Rectal smooth muscle tissue (tissue), 1 donor: ENCODE measurements around the gene PIK3R4.

Source experiments
- H3K27ac ChIP-seq: one replicate; pipeline ENCODE4 v1.7.0; 2013; ENCODE audit warnings: low read depth, low read length, inconsistent platforms
- H3K27me3 ChIP-seq: one replicate; pipeline ENCODE4 v1.7.0; 2013; ENCODE audit warnings: low read length; ENCODE audit not compliant: control insufficient read depth, insufficient read depth
- H3K36me3 ChIP-seq: one replicate; pipeline ENCODE4 v1.7.0; 2013; ENCODE audit warnings: low read length; ENCODE audit not compliant: control insufficient read depth, insufficient read depth
- H3K4me1 ChIP-seq: one replicate; pipeline ENCODE4 v1.7.0; 2013; ENCODE audit warnings: low read length; ENCODE audit not compliant: control insufficient read depth, insufficient read depth
- H3K4me3 ChIP-seq: one replicate; pipeline ENCODE4 v1.7.0; 2013; ENCODE audit warnings: low read length
- H3K9ac ChIP-seq: one replicate; pipeline ENCODE4 v1.7.0; 2013; ENCODE audit warnings: low read length

PIK3R4 gene

GRCh38 chr3:130645261-130645660 is 101.4 kb downstream of the PIK3R4 start:
- H3K9ac ChIP-seq: no peak overlapping the region
- no peaks in the 10 kb centered on the region for H3K27me3 ChIP-seq
- no peak overlapping the region for H3K27ac ChIP-seq
- H3K4me3 ChIP-seq: no peak overlapping the region
- H3K4me1 ChIP-seq: no peaks in the 10 kb centered on the region
- no peaks in the 10 kb centered on the region for H3K36me3 ChIP-seq

- Histone ChIP-seq H3K27ac (no peak overlapping the region), H3K4me1 (no peaks in the 10 kb centered on the region)
Measured at GRCh38 chr3:130644628-130645253, 101.9 kb downstream of the PIK3R4 start.

DNA sequence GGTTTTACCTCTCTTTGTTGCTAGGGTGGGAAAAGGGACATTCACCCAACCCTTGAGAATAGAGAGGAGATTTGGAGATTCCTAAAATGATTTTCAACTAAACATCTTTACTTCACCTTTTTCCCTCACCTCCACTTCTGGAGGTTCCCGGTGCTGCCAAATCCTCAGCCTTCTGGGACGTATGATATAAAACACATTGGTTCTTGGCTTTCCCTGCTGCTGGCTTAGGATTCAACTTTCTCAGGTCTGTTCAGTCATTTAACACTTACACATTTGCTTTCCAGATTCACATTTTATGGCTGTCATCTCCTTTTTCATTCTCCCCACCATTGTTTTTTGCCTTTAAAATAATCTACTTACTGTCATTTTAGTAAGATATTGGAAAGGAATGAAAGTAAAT is 106.6 kb downstream of the PIK3R4 start:
- no peak overlapping the region for H3K27ac ChIP-seq
- H3K27me3 ChIP-seq: no peaks in the 10 kb centered on the region
- no peaks in the 10 kb centered on the region for H3K4me1 ChIP-seq
- H3K36me3 ChIP-seq: no peaks in the 10 kb centered on the region
- H3K9ac ChIP-seq: no peak overlapping the region
- no peak overlapping the region for H3K4me3 ChIP-seq

More at GRCh38 chr3:130644628-130645253, 101.9 kb downstream of the PIK3R4 start:
- no peak overlapping the region for H3K9ac ChIP-seq
- no peaks in the 10 kb centered on the region for H3K36me3 ChIP-seq
- H3K27me3 ChIP-seq: no peaks in the 10 kb centered on the region
- no peak overlapping the region for H3K4me3 ChIP-seq

GRCh38 chr3:130636480-130637234 is 110.0 kb downstream of the PIK3R4 start:
- Histone ChIP-seq H3K27ac (no peak overlapping the region), H3K9ac (no peak overlapping the region), H3K4me1 (no peaks in the 10 kb centered on the region), H3K36me3 (no peaks in the 10 kb centered on the region), H3K4me3 (no peak overlapping the region), H3K27me3 (no peaks in the 10 kb centered on the region)

DNA sequence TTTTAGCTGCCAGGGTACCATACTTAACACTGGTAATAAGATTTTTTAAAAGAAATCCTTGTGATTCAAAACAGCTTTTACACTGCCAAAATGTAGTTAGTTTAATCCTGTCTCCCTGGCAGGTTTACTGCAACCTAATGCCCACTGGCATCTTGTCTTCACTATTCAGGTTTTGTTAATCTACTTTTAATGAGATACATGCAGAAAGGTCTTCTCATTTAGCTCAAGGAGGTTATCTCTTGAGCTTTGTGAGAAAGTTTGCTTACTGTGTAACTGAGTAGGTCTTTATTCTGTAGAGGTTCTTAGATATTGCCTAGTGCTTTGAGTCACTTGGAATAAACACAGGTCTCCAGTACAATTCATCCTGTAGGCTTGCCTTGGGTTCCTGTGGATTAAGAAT is 110.7 kb downstream of the PIK3R4 start:
- Histone ChIP-seq H3K4me1 (no peaks in the 10 kb centered on the region), H3K27ac (no peak overlapping the region), H3K36me3 (no peaks in the 10 kb centered on the region), H3K4me3 (no peak overlapping the region), H3K27me3 (no peaks in the 10 kb centered on the region), H3K9ac (no peak overlapping the region)

DNA sequence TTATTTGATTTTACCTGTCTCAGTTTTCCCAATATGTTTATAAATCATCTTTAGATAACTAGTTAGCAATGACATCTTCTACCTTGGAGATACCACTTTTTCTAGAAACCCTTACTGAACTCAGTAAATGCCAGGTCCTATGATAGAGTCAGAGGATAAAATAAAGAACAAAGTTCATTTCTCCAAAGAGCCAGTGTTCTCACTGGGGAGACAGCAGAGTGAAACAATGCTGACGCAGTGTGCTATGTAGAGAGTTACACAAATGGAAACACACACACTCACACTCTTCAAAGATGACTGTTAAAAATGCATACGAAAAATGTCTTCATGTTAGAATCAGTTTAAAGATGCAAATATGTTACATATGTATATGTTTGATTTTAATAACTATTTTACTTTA is 111.3 kb downstream of the PIK3R4 start:
- Histone ChIP-seq H3K9ac (no peak overlapping the region), H3K4me1 (no peaks in the 10 kb centered on the region), H3K36me3 (no peaks in the 10 kb centered on the region), H3K4me3 (no peak overlapping the region), H3K27me3 (no peaks in the 10 kb centered on the region), H3K27ac (no peak overlapping the region)
